Body of pancreas (tissue), 4 donors: ENCODE measurements around the gene USP47. TPM values are rescaled to one million over a fixed set of nuclear protein-coding genes. Genes with fewer than 3 reads are reported as not detected.

Experiments
- ATAC-seq: fragments of 150-250 bp; one replicate; pipeline ENCODE4 v1.9.1; 2016
- DNase-seq, 4 donors: peaks; one replicate each; pipeline ENCODE4 v3.0.0-alpha.2; 2019
- H3K27ac ChIP-seq, 4 donors: fragments of 200-600 bp; sonication (generic); 1 replicate in 3 of 4; 2 replicates in 1 of 4; pipeline versions ENCODE4 v1.5.1 to v1.6.1; 2016 to 2019; ENCODE audit warnings: mild to moderate bottlenecking in 1 of 4, mixed read lengths in 1 of 4, moderate library complexity in 1 of 4
- H3K27me3 ChIP-seq, 2 donors: fragments of 200-600 bp; sonication (generic); one replicate each; pipeline ENCODE4 v1.6.0; 2016; ENCODE audit warnings: mild to moderate bottlenecking in 1 of 2
- H3K36me3 ChIP-seq, 2 donors: fragments of 200-600 bp; sonication (generic); replicated peaks in 1 of 2; 2 replicates each; pipeline ENCODE4 v1.5.1; 2016; ENCODE audit warnings: low read depth in 2 of 2; ENCODE audit not compliant: insufficient read depth in 1 of 2
- H3K4me1 ChIP-seq: fragments of 200-600 bp; sonication (generic); one replicate; pipeline ENCODE4 v1.6.0; 2016
- H3K4me3 ChIP-seq, 2 donors: fragments of 200-600 bp; sonication (generic); 1 replicate in 1 of 2; 2 replicates in 1 of 2; pipeline ENCODE4 v1.5.1; 2016 to 2019
- H3K9me3 ChIP-seq, 3 donors: fragments of 200-600 bp; sonication (generic); 1 replicate in 2 of 3; 2 replicates in 1 of 3; pipeline ENCODE4 v1.5.1; 2016
- POLR2A ChIP-seq, 3 donors: fragments of 450-650 bp; IDR thresholded peaks; one replicate each; pipeline ENCODE4 v1.6.1; 2016; ENCODE audit warnings: antibody characterized with exemption in 3 of 3, mild to moderate bottlenecking in 2 of 3
- WGBS, 2 donors: methylation state at CpG; one replicate each; pipeline ENCODE4 v1.1.5; 2017; 5-methylcytosine and 5-hydroxymethylcytosine counted together
- intact Hi-C: fragments of 100-400 bp; cut with DNase I; formaldehyde crosslinking; loops from one replicate; pipeline ENCODE4 v1.15.1; 2023
- total RNA-seq, 2 donors: library from RNA; depleted of rRNA; stranded (reverse); fragments of >200 nt; gene quantifications; one replicate each; pipeline ENCODE4 v1.1.0, GENCODE V29; 2016
- TF ChIP-seq, protein P1 (sequence below), 7 experiments: fragments of 450-650 bp in 4 of 7; fragments of 200-600 bp in 3 of 7; sonication (generic) in 3 of 7; IDR thresholded peaks; one replicate each; pipeline ENCODE4 v1.5.1; 2016 to 2019; ENCODE audit warnings: antibody characterized with exemption in 7 of 7

The USP47 gene
- total RNA-seq, 2 donors from 2014 or later = 51.1 to 63.3 TPM

DNA sequence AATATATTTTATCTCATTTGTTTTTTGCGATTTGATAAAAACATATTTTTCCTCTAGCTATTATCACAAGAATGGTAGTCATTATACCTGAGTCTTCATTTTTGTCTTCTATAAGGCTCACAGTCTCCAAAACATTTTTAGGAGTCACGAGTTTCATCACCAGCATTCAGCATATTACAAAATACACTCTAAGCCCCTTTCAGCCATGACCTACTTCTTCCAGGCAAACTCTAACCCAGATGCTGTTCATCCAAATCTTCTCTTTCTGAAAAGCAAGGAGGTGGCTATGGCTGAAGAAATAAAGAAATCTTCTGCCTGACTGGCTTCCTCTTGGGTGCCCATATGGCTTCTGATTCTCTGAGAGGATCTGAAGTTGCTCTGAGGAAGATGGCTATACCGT lies 35.7 kb upstream of the USP47 start:
- TF ChIP-seq, protein P1, sequence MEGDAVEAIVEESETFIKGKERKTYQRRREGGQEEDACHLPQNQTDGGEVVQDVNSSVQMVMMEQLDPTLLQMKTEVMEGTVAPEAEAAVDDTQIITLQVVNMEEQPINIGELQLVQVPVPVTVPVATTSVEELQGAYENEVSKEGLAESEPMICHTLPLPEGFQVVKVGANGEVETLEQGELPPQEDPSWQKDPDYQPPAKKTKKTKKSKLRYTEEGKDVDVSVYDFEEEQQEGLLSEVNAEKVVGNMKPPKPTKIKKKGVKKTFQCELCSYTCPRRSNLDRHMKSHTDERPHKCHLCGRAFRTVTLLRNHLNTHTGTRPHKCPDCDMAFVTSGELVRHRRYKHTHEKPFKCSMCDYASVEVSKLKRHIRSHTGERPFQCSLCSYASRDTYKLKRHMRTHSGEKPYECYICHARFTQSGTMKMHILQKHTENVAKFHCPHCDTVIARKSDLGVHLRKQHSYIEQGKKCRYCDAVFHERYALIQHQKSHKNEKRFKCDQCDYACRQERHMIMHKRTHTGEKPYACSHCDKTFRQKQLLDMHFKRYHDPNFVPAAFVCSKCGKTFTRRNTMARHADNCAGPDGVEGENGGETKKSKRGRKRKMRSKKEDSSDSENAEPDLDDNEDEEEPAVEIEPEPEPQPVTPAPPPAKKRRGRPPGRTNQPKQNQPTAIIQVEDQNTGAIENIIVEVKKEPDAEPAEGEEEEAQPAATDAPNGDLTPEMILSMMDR (IDR thresholded peaks at IDR 0.05) = no peak
- TF ChIP-seq POLR2A (IDR thresholded peaks at IDR 0.05) = no peak
- Histone ChIP-seq H3K27me3 (no peaks in the 10 kb centered on the region), H3K36me3 (no peaks in the 10 kb centered on the region), H3K4me3 (no peak overlapping the region), H3K27ac (no peak overlapping the region), H3K4me1 (no peaks in the 10 kb centered on the region), H3K9me3 (no peaks in the 10 kb centered on the region)
- DNase-seq (no peak), ATAC-seq (no peak)
- 91 to 93% methylated on average over 3 of the region's 3 CpGs for WGBS, 2 donors
- intact Hi-C loops = loop anchor here (10.0 kb wide), 3 partner anchors 239 to 1021 kb away; no protein-coding TSS in a partner anchor

DNA sequence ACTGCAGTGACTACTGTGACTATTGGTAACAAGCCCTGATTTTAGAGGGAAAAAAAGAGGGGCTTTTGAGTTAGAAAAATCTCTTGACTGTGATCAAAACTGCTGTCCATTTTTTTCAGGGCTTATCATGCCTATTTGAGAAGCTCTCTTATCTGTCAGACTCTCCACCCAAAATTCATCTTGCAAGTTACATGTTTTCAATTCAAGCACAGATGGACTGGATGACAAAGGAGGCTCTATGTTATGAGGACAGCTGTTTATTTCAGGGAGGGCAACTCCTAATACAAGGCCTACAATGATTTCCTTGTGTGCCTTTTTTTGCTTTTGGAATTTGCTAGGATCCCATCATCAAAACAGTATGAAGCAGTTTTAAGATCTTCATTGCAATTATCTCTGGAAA lies 35.2 kb upstream of the USP47 start:
- Histone ChIP-seq H3K9me3 (no peaks in the 10 kb centered on the region), H3K4me1 (no peaks in the 10 kb centered on the region), H3K4me3 (no peak overlapping the region), H3K36me3 (no peaks in the 10 kb centered on the region), H3K27ac (no peak overlapping the region), H3K27me3 (no peaks in the 10 kb centered on the region)
- intact Hi-C loops = loop anchor here (10.0 kb wide), 3 partner anchors 238 to 1022 kb away; no protein-coding TSS in a partner anchor
- ATAC-seq (no peak), DNase-seq (no peak)
- TF ChIP-seq, protein P1 (IDR thresholded peaks at IDR 0.05) = no peak
- TF ChIP-seq POLR2A (IDR thresholded peaks at IDR 0.05) = no peak

DNA sequence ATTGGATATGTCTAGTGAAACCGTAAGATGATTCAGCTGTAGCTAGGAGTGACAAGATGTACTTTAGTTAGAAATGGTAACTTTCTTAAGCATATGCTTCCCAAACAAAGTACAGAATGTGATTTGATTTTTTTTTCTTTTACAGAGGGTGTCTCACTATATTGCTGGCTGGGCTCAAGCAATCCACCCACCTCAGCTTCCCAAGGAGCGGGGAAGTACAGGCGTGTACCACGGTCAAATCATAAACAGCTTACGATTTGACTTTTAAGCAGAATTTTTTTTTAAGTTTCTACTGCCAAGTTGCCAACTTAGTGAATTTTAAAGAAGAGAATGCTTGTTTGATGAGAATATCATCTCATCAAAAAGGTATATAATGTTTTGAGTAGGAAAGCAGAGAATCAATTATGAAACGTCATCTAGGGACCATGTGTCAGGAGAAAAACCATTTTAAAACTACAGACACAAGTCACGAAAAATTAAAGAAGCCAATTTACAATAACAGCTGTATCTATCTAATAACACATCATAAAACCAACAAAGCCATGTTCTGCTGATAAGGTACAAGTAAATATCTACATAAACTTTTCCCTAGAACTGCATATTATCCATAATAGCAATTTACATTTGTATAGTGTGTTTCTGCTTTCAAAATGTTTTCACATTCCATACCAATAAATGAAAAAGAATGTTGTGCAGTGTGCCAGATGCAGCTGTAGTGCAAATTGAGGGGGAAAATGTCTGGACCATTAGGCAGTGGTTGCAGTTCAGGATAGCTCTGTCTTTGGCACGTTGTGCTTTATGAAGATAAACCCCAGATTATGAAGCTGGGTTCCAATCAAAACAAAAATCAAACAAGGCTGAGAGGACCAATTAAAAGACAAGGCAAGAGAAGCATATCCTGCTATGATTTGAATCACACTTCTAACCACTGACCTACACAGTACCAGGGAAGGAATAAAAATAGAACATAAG lies 33.7 kb upstream of the USP47 start:
- WGBS, 2 donors = 62 to 70% methylated on average over 8 of the region's 8 CpGs
- Histone ChIP-seq H3K9me3 (no peaks in the 10 kb centered on the region), H3K27me3 (no peaks in the 10 kb centered on the region), H3K36me3 (no peaks in the 10 kb centered on the region), H3K4me3 (no peak overlapping the region), H3K27ac (no peak overlapping the region), H3K4me1 (no peaks in the 10 kb centered on the region)
- DNase-seq (no peak), ATAC-seq (no peak)
- no peak for TF ChIP-seq POLR2A (IDR thresholded peaks at IDR 0.05)
- TF ChIP-seq, protein P1 (IDR thresholded peaks at IDR 0.05) = no peak
- intact Hi-C loops = loop anchor here (10.0 kb wide), 3 partner anchors 237 to 1023 kb away; no protein-coding TSS in a partner anchor

DNA sequence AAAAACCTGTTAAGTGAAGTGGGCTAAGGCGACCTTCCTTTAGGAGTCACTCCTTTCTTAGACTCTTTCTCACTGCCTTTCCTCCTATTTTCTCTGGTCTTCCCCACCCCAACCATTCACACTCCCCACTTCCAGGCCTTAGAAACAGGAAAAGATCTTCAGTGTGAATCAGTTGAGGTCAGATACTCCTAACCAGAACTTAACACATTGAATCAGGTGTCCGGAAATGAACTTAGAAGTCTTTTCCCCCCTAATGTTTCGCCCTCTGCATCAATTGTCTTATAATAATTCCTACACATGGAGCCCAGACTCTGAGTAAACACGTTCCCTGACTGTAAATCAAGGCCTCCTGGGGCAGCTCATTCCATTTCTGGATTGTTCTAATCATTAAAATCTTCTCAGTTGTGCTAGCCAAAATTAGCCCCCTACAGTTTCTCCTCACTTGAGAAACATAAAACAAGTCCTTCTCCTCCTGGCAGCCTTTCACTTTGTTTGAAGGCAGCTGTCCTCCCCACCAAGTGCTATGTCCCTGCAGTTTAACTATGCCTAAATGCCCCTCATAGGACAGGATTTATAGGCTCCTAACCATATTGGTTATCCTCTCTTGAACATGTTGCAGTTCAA lies 32.7 kb upstream of the USP47 start:
- ATAC-seq (no peak), DNase-seq (no peak)
- no peaks in the 10 kb centered on the region for H3K36me3 ChIP-seq
- no peaks in the 10 kb centered on the region for H3K27me3 ChIP-seq
- H3K4me3 ChIP-seq = no peak overlapping the region
- 83 to 84% methylated on average over 4 of the region's 4 CpGs for WGBS, 2 donors
- intact Hi-C loops = loop anchor here (10.0 kb wide), 3 partner anchors 236 to 1024 kb away; no protein-coding TSS in a partner anchor
- no peak for TF ChIP-seq POLR2A (IDR thresholded peaks at IDR 0.05)
- TF ChIP-seq, protein P1 (IDR thresholded peaks at IDR 0.05) = no peak
- H3K9me3 ChIP-seq = no peaks in the 10 kb centered on the region
- peaks cover 6% of the 10 kb centered on the region for H3K4me1 ChIP-seq
- no peak overlapping the region for H3K27ac ChIP-seq
